Measurements from ENCODE around the gene GALNT6.

GRCh38 chr12:51320695-51321320 is 70.4 kb downstream of the GALNT6 start:
- TF ChIP-seq CTCF (IDR thresholded peaks at IDR 0.05): no peak
- TF ChIP-seq POLR2A (IDR thresholded peaks at IDR 0.05): no peak

Measured in testis (tissue), 2 donors.